Activated CD4-positive, alpha-beta T cell treated with anti-CD3 and anti-CD28 coated beads for 1 hour (primary cell): Measurements from ENCODE around the gene ALMS1.
"Not testable (repeated sequence)": the region's sequence is repeated elsewhere in the genome, so short reads cannot be mapped to it uniquely, and the experiment has no call there.

Experiments used
- DNase-seq: peaks from one replicate; pipeline ENCODE4 v3.0.0-alpha.2; 2020

Gene ALMS1

GRCh38 chr2:73630662-73631266 is 245.1 kb downstream of the ALMS1 start:
- not testable (repeated sequence) for DNase-seq

GRCh38 chr2:73636977-73637376 is 251.3 kb downstream of the ALMS1 start:
- not testable (repeated sequence) for DNase-seq

GRCh38 chr2:73638429-73638828 is 252.8 kb downstream of the ALMS1 start:
- no peak for DNase-seq

GRCh38 chr2:73640511-73640911 is 254.9 kb downstream of the ALMS1 start:
- no peak for DNase-seq

- no peak for DNase-seq
These were observed 255.5 kb downstream of the ALMS1 start for GRCh38 chr2:73640946-73641766.

- DNase-seq: no peak
These were observed 256.1 kb downstream of the ALMS1 start for GRCh38 chr2:73641767-73642062.

GRCh38 chr2:73642338-73643018 is 256.8 kb downstream of the ALMS1 start, which contains the start of gene NAT8:
NAT8 (minus strand) TSS chr2:73642422; CDS start chr2:73641628, 794 bp downstream.
- no peak for DNase-seq

GRCh38 chr2:73647690-73648089 is 262.1 kb downstream of the ALMS1 start:
- DNase-seq: not testable (repeated sequence)

GRCh38 chr2:73651591-73652230 is 266.1 kb downstream of the ALMS1 start:
- DNase-seq: no peak

GRCh38 chr2:73652348-73652747 is 266.7 kb downstream of the ALMS1 start:
- no peak for DNase-seq

- DNase-seq: no peak
These were observed 268.5 kb downstream of the ALMS1 start for GRCh38 chr2:73654175-73654574.
